ENCODE data around the gene OXER1.

DNA sequence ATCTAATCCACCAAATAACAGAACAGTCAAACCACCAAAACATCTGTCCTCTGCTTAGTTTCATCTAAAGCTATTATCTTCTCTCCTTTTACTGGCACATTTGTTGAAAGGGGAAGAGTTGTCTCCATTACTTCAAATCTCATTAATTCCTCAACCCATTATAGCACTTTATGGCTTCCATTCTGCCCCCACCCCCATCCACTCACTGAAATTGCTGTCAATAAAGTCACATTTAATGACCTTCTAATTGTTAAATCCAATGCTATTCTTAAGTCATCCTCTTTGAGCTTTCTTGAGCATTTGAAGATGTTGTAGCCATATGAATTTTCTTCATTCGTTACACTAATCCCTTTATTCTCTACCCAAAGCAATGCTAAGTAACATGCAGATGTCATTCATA lies 5.2 kb downstream of the OXER1 start:
- TF ChIP-seq U2AF1 (optimal IDR thresholded peaks at IDR 0.05; ENCODE audit: low read depth, low read length): no peak
- no peak for TF ChIP-seq MYNN (CRISPR knock-in tag; IDR thresholded peaks at IDR 0.05; ENCODE audit: low read depth)
- TF ChIP-seq REXO4 (CRISPR knock-in tag; IDR thresholded peaks at IDR 0.05; ENCODE audit: borderline replicate concordance): no peak
